ENCODE data around the gene TMEM270. TPM values are rescaled to one million over a fixed set of nuclear protein-coding genes. Genes with fewer than 3 reads are reported as not detected.

The TMEM270 gene
- polyA plus RNA-seq, 1 donor from 2014 or later: not detected

DNA sequence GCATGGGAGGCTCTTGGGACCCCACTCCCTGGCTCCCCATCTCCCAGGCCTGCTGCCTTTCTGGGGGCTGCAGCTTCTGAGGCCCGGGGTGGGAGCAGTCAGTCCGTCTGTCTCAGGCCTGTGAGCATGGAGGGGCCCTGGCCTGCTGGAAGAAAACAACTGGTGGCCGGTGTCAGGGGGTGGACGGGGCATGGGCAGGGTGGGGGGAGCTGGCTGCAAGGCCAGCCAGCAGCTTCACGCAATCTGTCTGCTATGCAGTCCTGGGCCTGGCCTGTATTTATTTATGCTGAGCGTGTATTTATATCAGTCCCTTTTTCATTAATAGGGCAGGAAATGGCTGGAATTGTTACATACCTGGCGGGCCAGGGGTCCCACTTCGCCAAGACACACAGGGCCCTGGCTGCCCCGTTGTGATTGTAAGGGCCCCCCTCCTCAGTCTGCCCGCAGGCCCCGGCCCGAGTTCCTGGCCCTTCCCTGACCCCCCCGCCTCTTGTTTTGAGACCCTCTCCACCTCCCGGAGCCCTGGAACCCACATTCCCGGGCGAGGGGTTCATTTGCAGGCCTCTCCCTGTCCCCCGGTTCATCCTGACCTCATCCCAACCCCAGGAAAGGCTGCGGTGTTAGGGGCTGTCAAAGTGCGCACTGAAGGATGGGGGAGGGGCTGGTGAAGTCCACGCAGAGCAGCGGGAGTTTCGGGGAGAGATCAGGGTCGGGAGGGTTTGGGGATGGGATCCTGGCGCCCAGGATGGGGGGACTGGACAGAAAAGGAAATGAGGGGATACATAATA lies 8.2 kb downstream of the TMEM270 start:
- Histone ChIP-seq H3F3A (ENCODE audit: insufficient read depth, low read length, poor library complexity, severe bottlenecking) (no peaks in the 10 kb centered on the region), H3K27ac (ENCODE audit: low read length) (no peak overlapping the region), H3K27me3 (ENCODE audit: insufficient read depth, low read depth, low read length) (no peaks in the 10 kb centered on the region), H3K36me3 (ENCODE audit: insufficient read depth, low read length) (no peaks in the 10 kb centered on the region), H3K9me3 (ENCODE audit: low read length) (no peaks in the 10 kb centered on the region), H4K20me1 (ENCODE audit: insufficient read depth) (no peaks in the 10 kb centered on the region), H3K9ac (ENCODE audit: low read length) (no peak overlapping the region), H3K4me2 (ENCODE audit: low read length) (no peak overlapping the region), H3K9me2 (ENCODE audit: insufficient read depth, low read length) (no peaks in the 10 kb centered on the region), H2AFZ (ENCODE audit: low read depth, low read length) (no peak overlapping the region), H3K79me2 (replicated peaks; ENCODE audit: insufficient read depth, low read length) (no peaks in the 10 kb centered on the region), H3K4me3 (ENCODE audit: low read length) (no peak overlapping the region)
- no peak for TF ChIP-seq EZH2 (IDR thresholded peaks at IDR 0.05; ENCODE audit: borderline replicate concordance, insufficient read depth, low read length, poor library complexity, severe bottlenecking)
- no peak for TF ChIP-seq TAF1 (IDR thresholded peaks at IDR 0.05; ENCODE audit: low read depth)
- TF ChIP-seq SMC3 (conservative IDR thresholded peaks at IDR 0.05; ENCODE audit: poor library complexity): no peak
- TF ChIP-seq CTCF (IDR thresholded peaks at IDR 0.05; ENCODE audit: poor library complexity, severe bottlenecking): no peak
- no peak for TF ChIP-seq RAD21 (conservative IDR thresholded peaks at IDR 0.05)
- no peak for TF ChIP-seq POLR2AphosphoS5 (IDR thresholded peaks at IDR 0.05)
- no peak for TF ChIP-seq MXI1 (conservative IDR thresholded peaks at IDR 0.05; ENCODE audit: poor library complexity, severe bottlenecking)
- TF ChIP-seq REST (IDR thresholded peaks at IDR 0.05; ENCODE audit: borderline replicate concordance): no peak
- TF ChIP-seq EP300 (conservative IDR thresholded peaks at IDR 0.05; ENCODE audit: poor library complexity, severe bottlenecking): no peak

- Histone ChIP-seq H3K36me3 (ENCODE audit: insufficient read depth, low read length) (no peaks in the 10 kb centered on the region), H4K20me1 (ENCODE audit: insufficient read depth) (no peaks in the 10 kb centered on the region), H3K9me2 (ENCODE audit: insufficient read depth, low read length) (no peaks in the 10 kb centered on the region), H3K27me3 (ENCODE audit: insufficient read depth, low read depth, low read length) (no peaks in the 10 kb centered on the region), H2AFZ (ENCODE audit: low read depth, low read length) (no peak overlapping the region), H3K4me3 (ENCODE audit: low read length) (no peak overlapping the region), H3F3A (ENCODE audit: insufficient read depth, low read length, poor library complexity, severe bottlenecking) (no peaks in the 10 kb centered on the region), H3K79me2 (replicated peaks; ENCODE audit: insufficient read depth, low read length) (no peaks in the 10 kb centered on the region), H3K27ac (ENCODE audit: low read length) (no peak overlapping the region), H3K9ac (ENCODE audit: low read length) (no peak overlapping the region), H3K9me3 (ENCODE audit: low read length) (no peaks in the 10 kb centered on the region), H3K4me2 (ENCODE audit: low read length) (no peak overlapping the region)
- TF ChIP-seq MXI1 (conservative IDR thresholded peaks at IDR 0.05; ENCODE audit: poor library complexity, severe bottlenecking) (no peak), SMC3 (conservative IDR thresholded peaks at IDR 0.05; ENCODE audit: poor library complexity) (no peak), CTCF (IDR thresholded peaks at IDR 0.05; ENCODE audit: poor library complexity, severe bottlenecking) (no peak), POLR2AphosphoS5 (IDR thresholded peaks at IDR 0.05) (no peak), REST (IDR thresholded peaks at IDR 0.05; ENCODE audit: borderline replicate concordance) (no peak), EZH2 (IDR thresholded peaks at IDR 0.05; ENCODE audit: borderline replicate concordance, insufficient read depth, low read length, poor library complexity, severe bottlenecking) (no peak)
Measured at GRCh38 chr7:73870041-73870492, 9.1 kb downstream of the TMEM270 start.

All from neural cell (in vitro differentiated cells).